GM21360 (cell line): ENCODE data around the gene ZNF491.
A peak's percentile ranks its signal among the peaks of the same experiment; 100 is the strongest.
"Not testable (repeated sequence)": the region's sequence is repeated elsewhere in the genome, so short reads cannot be mapped to it uniquely, and the experiment has no call there.

Source experiments
- ATAC-seq: cut with Tn5 transposase; IDR thresholded peaks from one replicate; pipeline ENCODE4 v1.9.1; 2021; ENCODE audit warnings: mild to moderate bottlenecking, moderate library complexity; ENCODE audit not compliant: unreplicated experiment

The ZNF491 gene

GRCh38 chr19:11806354-11807098, 8.2 kb downstream of the ZNF491 start:
- no peak for ATAC-seq

- ATAC-seq: no peak
Observed at GRCh38 chr19:11807099-11807380, 8.7 kb downstream of the ZNF491 start.

GRCh38 chr19:11813703-11814028, 15.3 kb downstream of the ZNF491 start:
- peak; percentile 15 for ATAC-seq

- peak; percentile 94 for ATAC-seq
Observed at GRCh38 chr19:11814029-11814699, 15.8 kb downstream of the ZNF491 start, which contains the start of gene ZNF440. Gene ZNF440 (plus strand): TSS chr19:11814273. CDS start chr19:11814448, 175 bp downstream.

- ATAC-seq: no peak
Observed at GRCh38 chr19:11814700-11815035, 16.3 kb downstream of the ZNF491 start.

DNA sequence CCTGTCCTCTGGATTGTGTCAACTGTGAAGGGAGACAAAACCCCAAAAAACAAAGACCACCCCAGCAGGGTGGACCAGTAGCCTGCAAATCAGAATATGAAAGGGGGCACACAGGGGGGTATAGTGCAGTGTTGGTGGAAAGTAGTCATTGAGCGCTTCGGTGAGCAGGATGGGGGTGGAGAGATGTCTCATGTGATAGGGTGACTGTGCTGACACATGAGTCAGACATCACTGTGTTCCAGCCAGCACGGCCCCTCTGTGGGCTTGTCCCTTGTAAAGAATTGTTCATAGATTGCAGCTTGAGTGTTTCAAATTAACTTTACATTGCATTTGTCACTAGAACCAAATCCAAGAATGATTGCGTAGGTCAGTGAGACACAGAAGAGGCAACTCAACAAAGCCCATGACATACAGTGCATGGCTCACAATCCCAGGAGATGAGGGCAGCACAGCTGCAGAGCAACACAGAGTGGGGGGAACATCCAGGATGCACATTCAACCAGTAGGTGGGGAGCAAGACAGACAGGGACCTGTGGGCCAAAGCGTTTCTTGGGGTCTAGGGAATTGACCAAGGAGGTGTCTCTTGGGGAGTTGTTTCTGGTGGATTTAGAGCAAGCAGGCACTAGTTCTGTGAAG, 23.3 kb downstream of the ZNF491 start:
- no peak for ATAC-seq

DNA sequence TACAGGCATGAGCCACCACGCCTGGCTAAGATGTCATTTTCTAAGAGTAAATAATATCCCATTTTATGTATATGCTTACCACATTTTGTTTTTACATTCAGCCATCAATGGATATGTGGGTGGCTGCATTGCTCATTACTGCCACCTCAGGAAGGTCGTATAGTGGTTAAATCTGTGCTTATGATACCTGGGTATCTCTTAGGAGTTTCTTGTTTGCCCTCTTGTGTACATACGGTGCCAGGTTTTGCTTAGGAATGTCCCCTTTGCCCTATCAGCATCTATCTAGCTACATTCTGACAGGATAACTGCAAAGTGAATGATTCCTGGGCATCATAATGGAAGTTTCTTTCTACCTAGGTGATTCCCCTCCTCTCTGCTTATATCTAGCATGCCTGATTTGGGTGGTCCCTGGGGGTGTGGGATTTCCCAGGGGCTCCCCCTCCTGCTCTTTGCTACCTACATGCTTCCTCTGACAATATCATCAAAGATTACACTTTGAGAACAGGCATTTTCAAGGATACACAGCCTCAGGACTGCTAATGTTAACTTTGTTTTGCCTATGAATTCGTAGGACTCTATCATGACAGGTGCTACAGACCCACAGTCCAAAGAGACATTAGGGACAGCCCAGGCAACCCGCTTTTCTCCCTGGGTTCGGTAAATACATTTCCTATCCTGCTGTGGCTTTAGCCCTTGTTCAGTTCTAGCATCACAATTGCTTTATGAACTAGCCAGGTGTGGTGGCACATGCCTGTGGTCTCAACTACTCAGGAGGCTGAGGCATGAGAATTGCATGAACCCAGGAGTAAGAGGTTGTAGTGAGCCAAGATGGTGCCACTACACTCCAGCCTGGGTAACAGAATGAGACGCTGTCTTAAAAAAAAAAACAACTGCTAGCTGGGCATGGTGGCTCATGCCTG, 30.9 kb downstream of the ZNF491 start:
- ATAC-seq: not testable (repeated sequence)

GRCh38 chr19:11832253-11832912, 34.1 kb downstream of the ZNF491 start:
- no peak for ATAC-seq

- no peak for ATAC-seq
Observed at GRCh38 chr19:11833541-11833940, 35.2 kb downstream of the ZNF491 start.

GRCh38 chr19:11835626-11836066, 37.3 kb downstream of the ZNF491 start:
- ATAC-seq: not testable (repeated sequence)

GRCh38 chr19:11843722-11844121, 45.4 kb downstream of the ZNF491 start:
- ATAC-seq: no peak

DNA sequence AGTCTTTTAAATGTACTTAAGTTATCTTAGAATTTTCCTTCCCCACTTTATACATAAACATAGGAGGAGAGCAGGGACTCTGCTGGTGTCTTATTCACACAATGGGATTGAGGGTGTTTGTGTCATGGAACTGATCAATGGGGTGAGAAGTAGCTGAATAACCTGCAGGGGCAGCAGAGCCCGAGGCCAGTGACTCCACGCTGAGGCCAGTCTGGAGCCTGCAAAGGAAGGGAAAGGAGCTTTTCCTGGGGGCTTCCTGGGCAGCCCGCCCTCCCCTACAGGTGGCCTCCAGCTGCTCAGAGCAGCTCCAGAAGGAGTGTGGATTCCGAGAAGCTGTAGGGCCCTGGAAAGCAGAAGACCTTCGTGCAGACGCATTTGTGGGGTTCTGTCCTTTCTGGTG, 49.3 kb downstream of the ZNF491 start:
- ATAC-seq: not testable (repeated sequence)

- ATAC-seq: no peak
Observed at GRCh38 chr19:11848200-11848593, 49.9 kb downstream of the ZNF491 start.

- no peak for ATAC-seq
Observed at GRCh38 chr19:11848594-11849469, 50.5 kb downstream of the ZNF491 start, which contains the start of gene ZNF439. Gene ZNF439 (plus strand): TSS chr19:11848726. CDS start chr19:11848868, 142 bp downstream.

DNA sequence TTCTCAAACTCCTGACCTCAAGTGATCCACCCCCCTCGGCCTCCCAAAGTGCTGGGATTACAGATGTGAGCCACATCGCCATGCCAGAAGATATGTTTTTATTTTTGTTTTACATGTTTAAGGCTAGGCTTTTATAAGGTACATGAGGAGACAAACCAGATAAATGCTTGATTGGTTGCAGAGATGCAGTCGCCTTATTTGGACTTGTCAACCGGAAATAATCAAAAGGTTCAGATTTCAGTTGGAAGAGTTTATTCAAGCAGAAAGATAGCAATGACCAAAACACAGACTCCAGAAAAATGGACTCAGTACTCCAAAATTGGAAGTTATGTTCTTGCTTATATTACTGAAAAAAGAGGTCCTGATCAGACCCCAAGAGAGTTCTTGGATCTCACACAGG, 52.0 kb downstream of the ZNF491 start:
- not testable (repeated sequence) for ATAC-seq

- no peak for ATAC-seq
Observed at GRCh38 chr19:11853358-11853757, 55.0 kb downstream of the ZNF491 start.

GRCh38 chr19:11856596-11857250, 58.4 kb downstream of the ZNF491 start:
- ATAC-seq: no peak
